ENCODE measurements around the gene KNCN. TPM values are rescaled to one million over a fixed set of nuclear protein-coding genes. Genes with fewer than 3 reads are reported as not detected.

The KNCN gene
- total RNA-seq, 2 donors from 2014 or later, result not detected

- Histone ChIP-seq H3K27ac (no peak overlapping the region), H3K9me3 (no peaks in the 10 kb centered on the region), H3K4me3 (no peak overlapping the region), H3K4me1 (ENCODE audit: control insufficient read depth in 1 of 2, low read depth in 2 of 2) (no peaks in the 10 kb centered on the region), H3K36me3 (peaks cover 43% of the 10 kb centered on the region), H3K27me3 (replicated peaks; ENCODE audit: insufficient read depth) (no peaks in the 10 kb centered on the region)
- TF ChIP-seq, protein P1, sequence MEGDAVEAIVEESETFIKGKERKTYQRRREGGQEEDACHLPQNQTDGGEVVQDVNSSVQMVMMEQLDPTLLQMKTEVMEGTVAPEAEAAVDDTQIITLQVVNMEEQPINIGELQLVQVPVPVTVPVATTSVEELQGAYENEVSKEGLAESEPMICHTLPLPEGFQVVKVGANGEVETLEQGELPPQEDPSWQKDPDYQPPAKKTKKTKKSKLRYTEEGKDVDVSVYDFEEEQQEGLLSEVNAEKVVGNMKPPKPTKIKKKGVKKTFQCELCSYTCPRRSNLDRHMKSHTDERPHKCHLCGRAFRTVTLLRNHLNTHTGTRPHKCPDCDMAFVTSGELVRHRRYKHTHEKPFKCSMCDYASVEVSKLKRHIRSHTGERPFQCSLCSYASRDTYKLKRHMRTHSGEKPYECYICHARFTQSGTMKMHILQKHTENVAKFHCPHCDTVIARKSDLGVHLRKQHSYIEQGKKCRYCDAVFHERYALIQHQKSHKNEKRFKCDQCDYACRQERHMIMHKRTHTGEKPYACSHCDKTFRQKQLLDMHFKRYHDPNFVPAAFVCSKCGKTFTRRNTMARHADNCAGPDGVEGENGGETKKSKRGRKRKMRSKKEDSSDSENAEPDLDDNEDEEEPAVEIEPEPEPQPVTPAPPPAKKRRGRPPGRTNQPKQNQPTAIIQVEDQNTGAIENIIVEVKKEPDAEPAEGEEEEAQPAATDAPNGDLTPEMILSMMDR (IDR thresholded peaks at IDR 0.05), result no peak
- no peak for DNase-seq (ENCODE audit: low spot score)
- no peak for ATAC-seq (ENCODE audit: insufficient number of reproducible peaks, low FRiP score, low read depth)
Measured at GRCh38 chr1:46558141-46558963, 6.9 kb upstream of the KNCN start.

DNA sequence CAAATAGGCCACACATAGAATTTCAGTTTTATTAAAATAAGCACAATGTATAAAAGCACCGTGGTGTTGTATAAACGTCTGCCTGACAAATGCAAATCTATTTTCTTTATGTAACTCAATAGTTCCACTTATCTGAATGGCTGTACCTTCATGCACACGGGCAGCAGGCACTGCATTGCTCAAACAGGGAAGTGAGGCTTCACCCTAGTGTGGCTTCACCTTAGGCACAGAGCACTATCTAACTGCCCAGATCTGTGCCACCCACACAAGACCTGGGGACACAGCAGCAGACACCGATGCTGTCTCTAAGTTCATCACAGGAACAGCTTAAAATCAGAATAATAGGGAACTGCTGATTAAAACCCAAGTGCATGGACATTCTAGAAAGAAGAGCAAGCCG, 6.0 kb upstream of the KNCN start:
- DNase-seq (ENCODE audit: low spot score) (no peak), ATAC-seq (ENCODE audit: insufficient number of reproducible peaks, low FRiP score, low read depth) (no peak)
- no peaks in the 10 kb centered on the region for H3K4me1 ChIP-seq (ENCODE audit: control insufficient read depth in 1 of 2, low read depth in 2 of 2)
- H3K4me3 ChIP-seq, result no peak overlapping the region
- H3K9me3 ChIP-seq, result no peaks in the 10 kb centered on the region
- no peak overlapping the region for H3K27ac ChIP-seq
- no peaks in the 10 kb centered on the region for H3K27me3 ChIP-seq (replicated peaks; ENCODE audit: insufficient read depth)
- TF ChIP-seq, protein P1 (IDR thresholded peaks at IDR 0.05), result no peak
- peaks cover 34% of the 10 kb centered on the region for H3K36me3 ChIP-seq

DNA sequence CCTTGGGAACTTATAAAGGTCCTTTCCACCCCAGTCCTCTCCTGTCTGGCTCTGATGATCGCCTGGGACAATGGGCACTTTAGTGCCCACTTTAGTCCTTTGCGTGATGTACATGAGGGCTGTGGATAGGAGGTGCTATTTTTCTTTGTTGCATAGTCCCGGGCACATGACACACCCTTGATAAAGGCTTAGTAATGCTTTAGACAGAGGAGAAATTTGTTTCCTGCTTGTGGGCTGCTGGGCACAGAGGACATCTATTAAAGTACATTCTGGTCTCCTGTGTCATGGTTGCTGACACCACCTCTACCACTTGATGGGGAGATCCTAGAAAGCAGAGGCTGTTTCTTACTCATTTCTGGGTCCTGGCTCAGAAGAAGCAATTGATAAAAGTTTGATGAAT, 5.4 kb upstream of the KNCN start:
- no peak for DNase-seq (ENCODE audit: low spot score)
- no peaks in the 10 kb centered on the region for H3K4me1 ChIP-seq (ENCODE audit: control insufficient read depth in 1 of 2, low read depth in 2 of 2)
- TF ChIP-seq, protein P1 (IDR thresholded peaks at IDR 0.05), result no peak
- peaks cover 29% of the 10 kb centered on the region for H3K36me3 ChIP-seq
- no peak for ATAC-seq (ENCODE audit: insufficient number of reproducible peaks, low FRiP score, low read depth)
- H3K9me3 ChIP-seq, result no peaks in the 10 kb centered on the region
- H3K27me3 ChIP-seq (replicated peaks; ENCODE audit: insufficient read depth), result no peaks in the 10 kb centered on the region
- H3K27ac ChIP-seq, result no peak overlapping the region
- no peak overlapping the region for H3K4me3 ChIP-seq

GRCh38 chr1:46555826-46556619, 4.6 kb upstream of the KNCN start:
- H3K4me1 ChIP-seq (ENCODE audit: control insufficient read depth in 1 of 2, low read depth in 2 of 2), result no peaks in the 10 kb centered on the region
- TF ChIP-seq, protein P1 (IDR thresholded peaks at IDR 0.05), result no peak
- H3K36me3 ChIP-seq, result peaks cover 21% of the 10 kb centered on the region
- no peaks in the 10 kb centered on the region for H3K9me3 ChIP-seq
- ATAC-seq (ENCODE audit: insufficient number of reproducible peaks, low FRiP score, low read depth) (no peak), DNase-seq (ENCODE audit: low spot score) (no peak)
- H3K4me3 ChIP-seq, result no peak overlapping the region
- no peaks in the 10 kb centered on the region for H3K27me3 ChIP-seq (replicated peaks; ENCODE audit: insufficient read depth)
- H3K27ac ChIP-seq, result no peak overlapping the region

All from thoracic aorta (tissue), 2 donors.